Esophagus squamous epithelium (tissue), 4 donors: ENCODE data around the gene FOXD2.

ENCODE experiments used
- POLR2A ChIP-seq, 4 donors: fragments of 450-650 bp; IDR thresholded peaks; one replicate each; pipeline ENCODE4 v1.6.1; 2017; ENCODE audit warnings: antibody characterized with exemption in 4 of 4, mild to moderate bottlenecking in 4 of 4, moderate library complexity in 3 of 4
- TF ChIP-seq, protein P1 (sequence below), 6 experiments: fragments of 450-650 bp in 4 of 6; fragments of 200-600 bp in 2 of 6; sonication (generic) in 2 of 6; IDR thresholded peaks; one replicate each; pipeline ENCODE4 v1.5.1; 2016 to 2019; ENCODE audit warnings: antibody characterized with exemption in 6 of 6, mild to moderate bottlenecking in 4 of 6, moderate library complexity in 4 of 6

- TF ChIP-seq, protein P1, sequence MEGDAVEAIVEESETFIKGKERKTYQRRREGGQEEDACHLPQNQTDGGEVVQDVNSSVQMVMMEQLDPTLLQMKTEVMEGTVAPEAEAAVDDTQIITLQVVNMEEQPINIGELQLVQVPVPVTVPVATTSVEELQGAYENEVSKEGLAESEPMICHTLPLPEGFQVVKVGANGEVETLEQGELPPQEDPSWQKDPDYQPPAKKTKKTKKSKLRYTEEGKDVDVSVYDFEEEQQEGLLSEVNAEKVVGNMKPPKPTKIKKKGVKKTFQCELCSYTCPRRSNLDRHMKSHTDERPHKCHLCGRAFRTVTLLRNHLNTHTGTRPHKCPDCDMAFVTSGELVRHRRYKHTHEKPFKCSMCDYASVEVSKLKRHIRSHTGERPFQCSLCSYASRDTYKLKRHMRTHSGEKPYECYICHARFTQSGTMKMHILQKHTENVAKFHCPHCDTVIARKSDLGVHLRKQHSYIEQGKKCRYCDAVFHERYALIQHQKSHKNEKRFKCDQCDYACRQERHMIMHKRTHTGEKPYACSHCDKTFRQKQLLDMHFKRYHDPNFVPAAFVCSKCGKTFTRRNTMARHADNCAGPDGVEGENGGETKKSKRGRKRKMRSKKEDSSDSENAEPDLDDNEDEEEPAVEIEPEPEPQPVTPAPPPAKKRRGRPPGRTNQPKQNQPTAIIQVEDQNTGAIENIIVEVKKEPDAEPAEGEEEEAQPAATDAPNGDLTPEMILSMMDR (IDR thresholded peaks at IDR 0.05): no peak
- no peak for TF ChIP-seq POLR2A (IDR thresholded peaks at IDR 0.05)
Observed at GRCh38 chr1:47401761-47402160, 36.1 kb upstream of the FOXD2 start.
